GM18861 (cell line): ENCODE data around the gene VSIG10L2.
"Not testable (repeated sequence)": the region's sequence is repeated elsewhere in the genome, so short reads cannot be mapped to it uniquely, and the experiment has no call there.

Source experiments
- ATAC-seq: cut with Tn5 transposase; IDR thresholded peaks from one replicate; pipeline ENCODE4 v1.9.1; 2021; ENCODE audit not compliant: unreplicated experiment

VSIG10L2 gene

GRCh38 chr11:125959511-125959910, 13.7 kb downstream of the VSIG10L2 start:
- no peak for ATAC-seq

GRCh38 chr11:125959931-125960330, 14.1 kb downstream of the VSIG10L2 start:
- no peak for ATAC-seq

GRCh38 chr11:125960771-125961170, 14.9 kb downstream of the VSIG10L2 start:
- ATAC-seq, result no peak

GRCh38 chr11:125967515-125967914, 21.7 kb downstream of the VSIG10L2 start:
- no peak for ATAC-seq

- no peak for ATAC-seq
These were observed 22.5 kb downstream of the VSIG10L2 start for GRCh38 chr11:125968354-125968753.

GRCh38 chr11:125971618-125972017, 25.8 kb downstream of the VSIG10L2 start:
- no peak for ATAC-seq

GRCh38 chr11:125974284-125974683, 28.4 kb downstream of the VSIG10L2 start:
- no peak for ATAC-seq

GRCh38 chr11:125975634-125976033, 29.8 kb downstream of the VSIG10L2 start:
- ATAC-seq, result no peak

- no peak for ATAC-seq
These were observed 30.3 kb downstream of the VSIG10L2 start for GRCh38 chr11:125976156-125976555.

GRCh38 chr11:125977333-125977732, 31.5 kb downstream of the VSIG10L2 start:
- no peak for ATAC-seq

GRCh38 chr11:125978181-125978716, 32.4 kb downstream of the VSIG10L2 start:
- no peak for ATAC-seq

- no peak for ATAC-seq
These were observed 33.0 kb downstream of the VSIG10L2 start for GRCh38 chr11:125978778-125979407.

- ATAC-seq, result no peak
These were observed 33.7 kb downstream of the VSIG10L2 start for GRCh38 chr11:125979511-125979910.

GRCh38 chr11:125980436-125980835, 34.6 kb downstream of the VSIG10L2 start:
- no peak for ATAC-seq

- no peak for ATAC-seq
These were observed 36.5 kb downstream of the VSIG10L2 start for GRCh38 chr11:125982348-125982730.

GRCh38 chr11:125985956-125986355, 40.1 kb downstream of the VSIG10L2 start:
- not testable (repeated sequence) for ATAC-seq

GRCh38 chr11:125987066-125987641, 41.3 kb downstream of the VSIG10L2 start:
- ATAC-seq, result no peak

GRCh38 chr11:125990244-125990643, 44.4 kb downstream of the VSIG10L2 start:
- no peak for ATAC-seq

GRCh38 chr11:125992893-125993292, 47.0 kb downstream of the VSIG10L2 start:
- no peak for ATAC-seq

GRCh38 chr11:125994509-125994908, 48.7 kb downstream of the VSIG10L2 start:
- no peak for ATAC-seq

GRCh38 chr11:125995313-125995712, 49.5 kb downstream of the VSIG10L2 start:
- ATAC-seq, result no peak

- ATAC-seq, result no peak
These were observed 52.4 kb downstream of the VSIG10L2 start for GRCh38 chr11:125998267-125998666.
